HuH-7 (cell line): ENCODE measurements around the gene IGSF3.
"Not testable (repeated sequence)": the region's sequence is repeated elsewhere in the genome, so short reads cannot be mapped to it uniquely, and the experiment has no call there.

Experiments used
- DNase-seq: peaks from one replicate; pipeline ENCODE4 v3.0.0; 2011; ENCODE audit warnings: low spot score

The IGSF3 gene

DNA sequence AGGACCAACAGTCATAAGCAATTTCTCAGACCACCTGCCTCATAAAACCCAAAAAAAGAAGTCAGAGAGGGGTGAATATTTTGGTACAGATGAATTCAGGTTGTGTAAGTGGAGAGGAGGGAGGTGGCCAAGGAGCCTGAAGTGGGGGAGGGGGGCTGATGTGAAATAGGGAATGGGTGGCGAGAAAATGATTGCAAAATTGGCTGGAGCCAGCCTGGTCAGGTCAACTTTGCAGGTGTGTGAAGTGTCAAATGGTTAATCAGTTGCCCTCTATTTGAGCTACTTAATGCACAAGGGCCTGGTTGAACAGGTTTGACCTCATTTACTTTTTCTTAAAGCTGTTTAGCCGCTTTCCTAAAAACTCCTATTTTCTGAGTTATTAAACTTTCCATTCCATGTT, 38.1 kb downstream of the IGSF3 start:
- DNase-seq: not testable (repeated sequence)

DNA sequence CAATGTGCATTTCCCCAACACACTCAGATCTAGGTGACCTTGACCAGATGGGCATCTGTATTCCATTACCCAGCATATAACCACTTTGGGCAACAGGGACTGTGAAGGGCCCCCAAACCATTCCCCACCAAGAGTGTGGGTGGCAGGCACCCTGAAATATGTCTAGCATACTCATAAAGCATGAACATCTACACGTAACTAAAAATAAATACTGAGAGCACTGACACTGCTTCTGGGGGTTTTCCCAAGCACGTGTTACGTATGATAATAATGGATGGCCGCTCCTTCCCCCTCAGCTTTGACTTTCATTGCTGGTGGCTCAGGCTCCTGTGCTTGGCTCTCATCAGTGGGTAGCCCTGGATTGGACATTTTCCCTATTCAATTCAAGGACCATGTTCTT, 39.1 kb downstream of the IGSF3 start:
- DNase-seq: no peak

DNA sequence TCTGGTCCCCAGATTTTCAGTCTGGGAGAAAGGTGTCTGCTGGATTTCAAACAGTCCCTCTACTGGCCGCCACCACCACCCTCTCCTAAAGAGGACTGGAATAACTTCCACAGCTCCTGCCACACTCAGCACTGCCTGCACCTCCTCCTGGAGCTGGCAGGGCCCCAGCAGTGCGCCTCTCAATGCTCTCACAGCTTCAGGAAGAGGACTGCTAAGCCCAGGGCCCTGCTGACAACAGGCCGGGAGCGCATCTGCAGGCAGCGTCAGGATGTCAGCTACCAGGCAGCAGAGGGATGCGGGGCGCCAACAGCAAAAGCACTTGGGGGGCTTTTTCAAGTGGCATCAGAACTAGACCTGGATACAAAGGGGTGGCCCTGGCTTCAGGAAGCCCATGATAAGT, 40.2 kb downstream of the IGSF3 start:
- DNase-seq: not testable (repeated sequence)

DNA sequence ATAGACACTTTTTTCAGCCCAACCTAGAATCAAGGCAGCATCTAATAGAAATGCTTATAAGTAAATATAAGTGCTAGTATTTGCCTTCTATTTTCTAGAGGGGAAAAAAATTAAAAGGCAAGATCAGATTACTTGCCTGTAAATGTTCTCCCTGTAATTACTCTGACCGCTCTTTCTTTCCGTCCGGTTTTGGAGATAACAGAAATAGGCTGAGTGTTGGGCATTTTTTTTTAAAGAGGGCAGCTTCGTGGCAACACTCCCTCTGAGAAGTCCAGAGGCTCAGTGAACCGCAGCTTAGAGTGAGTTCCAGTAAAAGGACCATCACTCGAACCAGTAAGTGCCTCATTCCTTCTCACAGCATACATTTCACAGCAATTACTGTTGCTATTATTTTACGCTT, 40.6 kb downstream of the IGSF3 start:
- not testable (repeated sequence) for DNase-seq

DNA sequence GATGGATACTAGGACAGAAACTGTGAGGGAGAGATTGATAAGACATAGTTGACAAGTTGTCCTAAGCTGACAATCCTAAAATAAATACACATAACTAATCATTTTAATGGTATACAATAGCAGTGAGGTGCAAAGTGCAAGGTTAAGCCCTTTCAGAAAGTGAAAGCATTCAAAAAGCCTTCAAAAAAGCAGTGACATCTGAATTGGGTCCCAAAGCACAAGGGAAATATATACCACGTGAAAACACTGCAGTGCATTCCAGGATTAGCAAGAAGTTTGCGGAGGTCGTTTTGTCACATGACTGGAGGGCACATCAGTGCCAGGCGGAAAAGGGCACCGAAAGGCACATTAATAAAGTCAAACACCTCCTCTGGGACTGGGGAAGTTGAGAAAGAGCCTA, 42.4 kb downstream of the IGSF3 start:
- not testable (repeated sequence) for DNase-seq

GRCh38 chr1:116624040-116624439, 43.5 kb downstream of the IGSF3 start:
- DNase-seq: no peak

- not testable (repeated sequence) for DNase-seq
Observed at GRCh38 chr1:116622496-116622895, 45.0 kb downstream of the IGSF3 start.

- DNase-seq: not testable (repeated sequence)
Observed at GRCh38 chr1:116621756-116622155, 45.8 kb downstream of the IGSF3 start.

- DNase-seq: not testable (repeated sequence)
Observed at GRCh38 chr1:116620392-116620791, 47.1 kb downstream of the IGSF3 start.

DNA sequence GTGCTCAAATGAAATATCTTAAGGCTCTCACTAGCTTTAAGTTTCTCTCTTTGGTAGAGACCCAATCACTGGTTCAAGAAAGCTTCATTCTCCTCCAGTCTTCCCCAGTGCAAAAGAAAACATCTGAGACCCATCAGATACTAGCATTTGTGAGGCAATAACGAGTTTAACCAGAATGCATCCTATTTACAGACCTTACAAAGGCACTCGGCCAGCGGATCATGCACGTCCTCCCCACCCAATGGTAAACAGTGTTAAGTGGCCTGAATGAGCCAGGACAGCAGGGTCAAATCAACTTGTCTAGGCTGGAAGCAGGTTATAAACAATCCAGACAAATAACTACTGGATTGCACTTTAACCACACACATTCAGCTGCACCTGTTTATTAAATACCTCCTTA, 48.4 kb downstream of the IGSF3 start:
- not testable (repeated sequence) for DNase-seq

DNA sequence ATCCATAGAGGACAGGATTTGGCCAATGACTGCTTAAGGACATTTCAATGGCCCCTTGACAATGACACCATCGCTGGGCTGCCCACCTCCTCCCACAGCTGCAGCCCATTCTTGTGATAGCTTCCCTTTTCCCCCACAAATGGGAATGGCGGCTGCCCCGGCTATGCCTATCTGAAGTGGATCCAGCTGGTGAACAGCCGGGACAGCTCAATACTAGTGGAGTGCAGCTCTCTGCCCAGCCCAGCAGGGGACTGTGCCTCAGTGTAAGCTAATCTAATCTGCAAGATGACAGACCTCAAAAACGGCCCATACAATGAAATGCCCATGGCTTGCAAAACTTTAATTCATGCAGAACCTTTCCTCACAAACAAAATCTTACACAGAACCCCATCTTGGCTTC, 49.7 kb downstream of the IGSF3 start:
- not testable (repeated sequence) for DNase-seq

- not testable (repeated sequence) for DNase-seq
Observed at GRCh38 chr1:116613825-116614224, 53.7 kb downstream of the IGSF3 start.

DNA sequence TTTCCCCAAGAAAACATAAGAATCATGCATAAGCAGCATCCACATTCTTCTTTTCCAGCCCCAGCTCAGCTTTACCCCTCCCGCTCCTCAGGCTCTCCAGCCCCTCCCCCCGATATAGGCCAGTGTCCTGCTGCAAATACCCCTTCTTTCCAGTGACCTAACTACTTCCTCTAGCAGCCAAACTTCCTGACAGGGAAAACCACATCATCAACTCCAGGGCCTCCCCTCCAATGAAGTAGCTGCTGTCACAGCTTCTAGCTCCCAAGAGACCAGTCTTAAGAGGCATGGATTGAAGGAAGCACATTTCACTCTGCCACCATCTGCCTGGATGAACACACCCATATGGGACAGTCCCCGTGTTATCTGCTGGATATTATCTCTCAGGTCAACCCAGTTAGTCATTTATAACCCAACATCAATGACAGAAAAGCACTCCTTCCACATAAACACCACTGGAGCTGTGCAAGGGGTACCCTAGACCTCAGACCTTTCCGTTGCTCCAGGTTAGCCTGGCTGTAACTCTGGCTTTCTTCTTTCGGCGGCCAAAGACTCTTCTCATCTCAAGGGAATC, 57.6 kb downstream of the IGSF3 start:
- DNase-seq: not testable (repeated sequence)

DNA sequence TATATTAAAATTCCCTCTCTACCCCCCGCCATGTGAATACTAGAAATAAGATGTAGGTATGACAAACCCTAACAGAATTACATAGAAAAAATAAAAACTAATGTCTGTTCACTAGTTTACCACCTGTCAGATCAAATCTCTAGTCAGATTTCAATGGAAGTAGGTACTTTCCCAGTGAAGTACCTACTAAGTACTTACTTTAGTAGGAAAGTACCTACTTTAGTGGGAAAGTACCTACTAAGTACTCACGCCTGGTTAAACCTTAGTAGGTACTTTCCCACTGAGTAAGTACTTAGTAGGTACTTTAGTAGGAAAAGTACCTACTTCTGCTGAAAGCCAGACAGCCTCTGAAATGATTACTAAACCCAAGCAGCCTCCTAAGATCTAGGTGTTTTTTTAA, 58.7 kb downstream of the IGSF3 start:
- DNase-seq: not testable (repeated sequence)

- not testable (repeated sequence) for DNase-seq
Observed at GRCh38 chr1:116608151-116608550, 59.4 kb downstream of the IGSF3 start.

- DNase-seq: not testable (repeated sequence)
Observed at GRCh38 chr1:116607463-116607862, 60.1 kb downstream of the IGSF3 start.

- not testable (repeated sequence) for DNase-seq
Observed at GRCh38 chr1:116606067-116606466, 61.5 kb downstream of the IGSF3 start.

GRCh38 chr1:116605315-116605714, 62.2 kb downstream of the IGSF3 start:
- no peak for DNase-seq

GRCh38 chr1:116604408-116604807, 63.1 kb downstream of the IGSF3 start:
- not testable (repeated sequence) for DNase-seq

- DNase-seq: not testable (repeated sequence)
Observed at GRCh38 chr1:116603646-116604045, 63.9 kb downstream of the IGSF3 start.

- DNase-seq: not testable (repeated sequence)
Observed at GRCh38 chr1:116599369-116599768, 68.2 kb downstream of the IGSF3 start.

DNA sequence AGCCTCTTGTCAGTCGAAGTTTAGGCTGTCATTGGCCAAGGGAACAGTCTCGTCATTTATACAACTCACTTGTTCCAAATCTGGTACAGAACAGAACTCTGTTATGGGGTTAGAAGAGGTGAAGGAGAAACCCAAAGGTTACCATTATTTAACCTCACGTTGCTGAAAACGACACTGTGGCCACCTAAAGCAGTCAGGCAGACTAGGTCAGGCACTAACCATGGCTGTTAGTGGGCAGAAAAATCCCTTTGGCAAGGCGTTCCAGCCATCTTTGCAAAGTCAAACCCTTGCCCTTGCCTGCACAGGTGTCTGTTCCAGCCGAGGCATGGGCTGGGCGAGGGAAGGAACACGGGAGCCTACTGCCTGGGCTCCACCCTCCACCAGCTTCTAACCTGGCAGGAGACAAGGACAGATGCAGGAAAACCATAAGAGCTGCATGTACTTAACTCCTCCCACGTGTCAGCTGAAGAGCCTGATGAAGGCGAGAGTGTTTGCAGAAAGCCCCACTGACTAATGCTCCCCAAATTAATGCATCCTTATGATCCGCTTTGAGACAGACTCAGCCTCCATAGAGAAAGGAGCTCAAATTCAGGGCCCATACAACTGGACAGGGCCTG, 69.0 kb downstream of the IGSF3 start:
- not testable (repeated sequence) for DNase-seq

DNA sequence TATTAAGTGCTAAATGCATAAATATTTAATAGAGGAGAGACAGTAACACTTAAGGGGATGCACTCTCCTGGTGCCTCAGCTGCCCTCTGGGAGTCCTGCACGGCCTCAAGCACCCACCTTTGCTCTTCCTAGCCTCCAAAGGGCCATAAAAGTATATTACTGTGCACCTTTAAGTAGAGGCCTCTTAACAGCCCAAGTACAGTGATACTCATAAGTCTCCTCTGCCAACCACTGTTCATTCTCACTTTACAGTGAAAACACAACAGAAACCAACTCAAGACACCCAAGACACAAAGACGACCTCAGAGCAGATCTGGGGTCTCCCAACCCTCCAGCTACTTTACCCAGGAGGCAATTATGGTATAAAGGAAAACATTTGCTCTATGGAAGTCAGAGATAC, 70.1 kb downstream of the IGSF3 start:
- DNase-seq: not testable (repeated sequence)

GRCh38 chr1:116596742-116597307, 70.7 kb downstream of the IGSF3 start:
- not testable (repeated sequence) for DNase-seq
